HepG2 (cell line): ENCODE data around the gene RREB1. TPM values are rescaled to one million over a fixed set of nuclear protein-coding genes. Genes with fewer than 3 reads are reported as not detected.

Source experiments
- ATAD3A ChIP-seq: sonication (generic); formaldehyde crosslinking; IDR thresholded peaks from 2 replicates; pipeline ENCODE4 v1.4.0; 2020; ENCODE audit warnings: missing genetic modification reagents
- CSRNP1 ChIP-seq: sonication (generic); formaldehyde crosslinking; IDR thresholded peaks from 2 replicates; pipeline ENCODE4 v1.8.1; 2023; ENCODE audit warnings: mild to moderate bottlenecking, missing genetic modification reagents
- FOXJ3 ChIP-seq: sonication (generic); formaldehyde crosslinking; IDR thresholded peaks from 2 replicates; pipeline ENCODE4 v1.4.0; 2020; ENCODE audit warnings: missing genetic modification reagents, mild to moderate bottlenecking, borderline replicate concordance
- MYC ChIP-seq: sonication (generic); formaldehyde crosslinking; IDR thresholded peaks from 2 replicates; pipeline ENCODE4 v1.9.0; 2021; ENCODE audit warnings: missing genetic modification reagents, borderline replicate concordance
- NFE2 ChIP-seq: sonication (generic); formaldehyde crosslinking; IDR thresholded peaks from 2 replicates; pipeline ENCODE4 v1.4.0; 2020; ENCODE audit warnings: missing genetic modification reagents
- RBM22 ChIP-seq: fragments of 200-400 bp; formaldehyde crosslinking; optimal IDR thresholded peaks from 2 replicates; pipeline ENCODE3; 2017; ENCODE audit warnings: mild to moderate bottlenecking, low read length, moderate library complexity
- RFX1 ChIP-seq: fragments of 450-650 bp; IDR thresholded peaks from 2 replicates; pipeline ENCODE4 v1.6.1; 2017
- SIN3A ChIP-seq: IDR thresholded peaks from 2 replicates; pipeline ENCODE4 v1.6.1; 2011; ENCODE audit warnings: low read depth, mild to moderate bottlenecking, control low read depth, low read length, borderline replicate concordance
- SNAPC4 ChIP-seq: sonication (generic); formaldehyde crosslinking; IDR thresholded peaks from 2 replicates; pipeline ENCODE4 v1.4.0; 2020; ENCODE audit warnings: mild to moderate bottlenecking, missing genetic modification reagents
- TBP ChIP-seq: sonication (generic); formaldehyde crosslinking; IDR thresholded peaks from 2 replicates; pipeline ENCODE4 v1.5.0; 2020; ENCODE audit warnings: missing genetic modification reagents
- ZBTB4 ChIP-seq: sonication (generic); formaldehyde crosslinking; IDR thresholded peaks from 2 replicates; pipeline ENCODE4 v1.4.0; 2020; ENCODE audit warnings: missing genetic modification reagents, mild to moderate bottlenecking, borderline replicate concordance
- ZNF124 ChIP-seq: sonication (generic); formaldehyde crosslinking; IDR thresholded peaks from 2 replicates; pipeline ENCODE4 v1.4.0; 2020; ENCODE audit warnings: missing genetic modification reagents
- ZNF564 ChIP-seq: sonication (generic); formaldehyde crosslinking; IDR thresholded peaks from 2 replicates; pipeline ENCODE4 v1.8.1; 2023; ENCODE audit warnings: mild to moderate bottlenecking, missing genetic modification reagents
- ZNF614 ChIP-seq: IDR thresholded peaks from 2 replicates; pipeline ENCODE4 v1.6.1; 2018; ENCODE audit warnings: missing biosample characterization, missing genetic modification reagents, inconsistent platforms, borderline replicate concordance
- ZNF749 ChIP-seq: sonication (generic); formaldehyde crosslinking; IDR thresholded peaks from 2 replicates; pipeline ENCODE4 v1.8.0; 2022; ENCODE audit warnings: mild to moderate bottlenecking, missing genetic modification reagents, moderate library complexity, borderline replicate concordance
- ZSCAN9 ChIP-seq: IDR thresholded peaks from 2 replicates; pipeline ENCODE4 v1.6.1; 2016; ENCODE audit warnings: borderline replicate concordance
- polyA plus RNA-seq, 8 experiments: library from polyadenylated mRNA; depleted of rRNA in 3 of 8; stranded (reverse) in 7 of 8; unstranded in 1 of 8; fragments of >200 nt; fragmentation: Illumina TruSeq in 4 of 8; extraction: Trizol in 4 of 8; gene quantifications; 2 replicates each; pipeline versions ENCODE4 v1.2.1 to v1.2.3, GENCODE V29; 2011 to 2016; ENCODE audit warnings: low read depth in 4 of 8, missing spikeins in 1 of 8, mixed read lengths in 1 of 8; ENCODE audit not compliant: insufficient read depth in 1 of 8
- total RNA-seq, 5 experiments: library from RNA; depleted of rRNA; stranded (reverse); fragments of >200 nt; fragmentation: Illumina TruSeq; extraction: Trizol; gene quantifications; 2 replicates each; pipeline ENCODE4 v1.2.3, GENCODE V29; 2016; ENCODE audit warnings: low read depth in 1 of 5
- TF ChIP-seq, protein P1 (sequence below): sonication (generic); formaldehyde crosslinking; IDR thresholded peaks from 2 replicates; pipeline ENCODE4 v1.4.0; 2020; ENCODE audit warnings: missing genetic modification reagents

Gene RREB1
- total and polyA plus RNA-seq, 2 of the 13 experiments (the other 11 are each of a cell fraction or from before 2014, with no cell fraction given), result 6.1 to 23.2 TPM

DNA sequence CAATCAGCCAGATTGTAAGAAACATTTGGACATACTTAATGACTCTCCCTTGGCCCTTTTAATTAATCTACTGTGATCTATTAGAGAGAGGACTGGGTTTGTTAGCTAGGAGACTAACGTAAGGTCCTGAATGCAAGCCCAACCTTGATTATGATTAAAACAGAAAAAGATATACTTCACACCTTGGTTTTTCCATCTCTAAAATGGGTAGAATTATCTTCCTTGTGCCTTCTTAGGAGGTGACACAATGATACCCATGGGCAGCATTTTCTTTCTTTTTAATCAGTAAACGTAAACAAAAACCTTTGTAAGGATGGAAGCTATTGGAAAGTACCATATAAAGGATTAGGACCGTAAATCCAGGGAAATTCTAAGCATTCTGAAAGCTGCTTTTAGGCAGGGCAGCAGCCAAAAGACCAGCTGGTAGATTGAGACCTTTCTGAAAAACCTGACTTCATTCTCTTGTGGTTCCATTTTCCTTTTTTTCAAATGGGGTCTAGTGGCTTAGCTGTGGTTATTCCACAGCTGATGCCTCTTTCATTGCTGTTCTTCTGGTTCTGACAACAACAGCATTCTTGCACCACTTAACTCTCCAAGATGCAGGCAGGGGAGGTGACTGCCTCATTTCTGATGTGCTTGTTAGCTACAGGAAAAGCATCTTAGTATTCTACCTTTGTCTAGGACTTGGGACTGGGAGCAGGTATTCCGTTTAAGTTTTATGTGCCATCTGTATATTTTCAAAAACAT lies 27.4 kb downstream of the RREB1 start (continued):
- TF ChIP-seq SNAPC4 (CRISPR knock-in tag) (no peak), RFX1 (no peak), NFE2 (CRISPR knock-in tag) (no peak), ZBTB4 (CRISPR knock-in tag) (no peak), ATAD3A (CRISPR knock-in tag) (no peak), SIN3A (no peak), ZNF564 (CRISPR knock-in tag) (no peak), MYC (no peak), ZNF614 (CRISPR knock-in tag) (no peak), ZNF124 (CRISPR knock-in tag) (no peak), ZSCAN9 (CRISPR knock-in tag) (no peak), FOXJ3 (CRISPR knock-in tag) (no peak), RBM22 (no peak), ZNF749 (CRISPR knock-in tag) (0 out of 2 replicates have a peak, but pooled peaks have one; percentile 24), CSRNP1 (CRISPR knock-in tag) (no peak), TBP (CRISPR knock-in tag) (no peak)
- TF ChIP-seq, protein P1, sequence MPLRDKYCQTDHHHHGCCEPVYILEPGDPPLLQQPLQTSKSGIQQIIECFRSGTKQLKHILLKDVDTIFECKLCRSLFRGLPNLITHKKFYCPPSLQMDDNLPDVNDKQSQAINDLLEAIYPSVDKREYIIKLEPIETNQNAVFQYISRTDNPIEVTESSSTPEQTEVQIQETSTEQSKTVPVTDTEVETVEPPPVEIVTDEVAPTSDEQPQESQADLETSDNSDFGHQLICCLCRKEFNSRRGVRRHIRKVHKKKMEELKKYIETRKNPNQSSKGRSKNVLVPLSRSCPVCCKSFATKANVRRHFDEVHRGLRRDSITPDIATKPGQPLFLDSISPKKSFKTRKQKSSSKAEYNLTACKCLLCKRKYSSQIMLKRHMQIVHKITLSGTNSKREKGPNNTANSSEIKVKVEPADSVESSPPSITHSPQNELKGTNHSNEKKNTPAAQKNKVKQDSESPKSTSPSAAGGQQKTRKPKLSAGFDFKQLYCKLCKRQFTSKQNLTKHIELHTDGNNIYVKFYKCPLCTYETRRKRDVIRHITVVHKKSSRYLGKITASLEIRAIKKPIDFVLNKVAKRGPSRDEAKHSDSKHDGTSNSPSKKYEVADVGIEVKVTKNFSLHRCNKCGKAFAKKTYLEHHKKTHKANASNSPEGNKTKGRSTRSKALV (CRISPR knock-in tag), result no peak
